Measurements from ENCODE around the gene STAT4.

STAT4 gene

GRCh38 chr2:191038241-191038725 is 112.5 kb downstream of the STAT4 start:
- Histone ChIP-seq H3K18ac (ENCODE audit: low read depth in 1 of 2, low read length in 2 of 2) (no peak overlapping the region), H2BK120ac (ENCODE audit: low read depth, low read length) (no peak overlapping the region), H3K4me3 (ENCODE audit: insufficient read depth in 1 of 2, low read depth in 1 of 2, low read length in 2 of 2) (peak overlapping the region in 1 of 2 experiments; percentile 24), H3K27me3 (ENCODE audit: control insufficient read depth in 1 of 2, insufficient read depth in 1 of 2, low read length in 2 of 2) (no peaks in the 10 kb centered on the region), H3K4me1 (ENCODE audit: control insufficient read depth, insufficient read depth, low read depth, low read length) (peaks cover 4% of the 10 kb centered on the region), H4K8ac (ENCODE audit: low read length) (peak overlapping the region; percentile 16), H2BK12ac (ENCODE audit: low read length in 2 of 2) (peak overlapping the region in 1 of 2 experiments; percentile 41), H3K23ac (ENCODE audit: low read length in 2 of 2) (no peak overlapping the region), H3K9me3 (ENCODE audit: control insufficient read depth, low read length) (no peaks in the 10 kb centered on the region), H2AK5ac (ENCODE audit: low read length, severe bottlenecking) (no peak overlapping the region), H3K79me1 (replicated peaks; ENCODE audit: low read length, poor library complexity, severe bottlenecking) (no peaks in the 10 kb centered on the region), H2AFZ (ENCODE audit: low read depth, low read length) (no peak overlapping the region), H3K14ac (ENCODE audit: low read length in 2 of 2) (no peak overlapping the region), H3K4ac (ENCODE audit: low read depth in 1 of 2, low read length in 2 of 2) (no peak overlapping the region), H3K27ac (ENCODE audit: low read length, poor library complexity, severe bottlenecking) (no peak overlapping the region), H2BK5ac (ENCODE audit: low read depth, low read length, poor library complexity, severe bottlenecking) (no peak overlapping the region), H3K9ac (ENCODE audit: low read length) (peak overlapping the region; percentile 81), H3K4me2 (ENCODE audit: low read length, poor library complexity, severe bottlenecking) (no peak overlapping the region), H3K36me3 (ENCODE audit: control insufficient read depth in 1 of 2, insufficient read depth in 2 of 2, low read depth in 1 of 2, low read length in 2 of 2) (peaks cover 0 to 2% of the 10 kb centered on the region in 2 experiments), H2BK15ac (ENCODE audit: low read depth, poor library complexity, severe bottlenecking) (no peak overlapping the region), H4K91ac (ENCODE audit: low read length) (no peak overlapping the region)
- peak; percentile 59 for DNase-seq
- WGBS, result 25% methylated on average over 1 of the region's 2 CpGs

GRCh38 chr2:191037351-191037750 is 113.4 kb downstream of the STAT4 start:
- Histone ChIP-seq H3K4me3 (ENCODE audit: insufficient read depth in 1 of 2, low read depth in 1 of 2, low read length in 2 of 2) (no peak overlapping the region), H3K4ac (ENCODE audit: low read depth in 1 of 2, low read length in 2 of 2) (no peak overlapping the region), H3K9ac (ENCODE audit: low read length) (peak overlapping the region; percentile 81), H3K27ac (ENCODE audit: low read length, poor library complexity, severe bottlenecking) (no peak overlapping the region), H3K27me3 (ENCODE audit: control insufficient read depth in 1 of 2, insufficient read depth in 1 of 2, low read length in 2 of 2) (no peaks in the 10 kb centered on the region), H4K91ac (ENCODE audit: low read length) (no peak overlapping the region), H2BK5ac (ENCODE audit: low read depth, low read length, poor library complexity, severe bottlenecking) (no peak overlapping the region), H4K8ac (ENCODE audit: low read length) (no peak overlapping the region), H2BK15ac (ENCODE audit: low read depth, poor library complexity, severe bottlenecking) (no peak overlapping the region), H2BK120ac (ENCODE audit: low read depth, low read length) (no peak overlapping the region), H3K9me3 (ENCODE audit: control insufficient read depth, low read length) (no peaks in the 10 kb centered on the region), H2BK12ac (ENCODE audit: low read length in 2 of 2) (no peak overlapping the region), H2AFZ (ENCODE audit: low read depth, low read length) (no peak overlapping the region), H3K4me2 (ENCODE audit: low read length, poor library complexity, severe bottlenecking) (no peak overlapping the region), H3K14ac (ENCODE audit: low read length in 2 of 2) (no peak overlapping the region), H3K36me3 (ENCODE audit: control insufficient read depth in 1 of 2, insufficient read depth in 2 of 2, low read depth in 1 of 2, low read length in 2 of 2) (peaks cover 0 to 2% of the 10 kb centered on the region in 2 experiments), H2AK5ac (ENCODE audit: low read length, severe bottlenecking) (no peak overlapping the region), H3K23ac (ENCODE audit: low read length in 2 of 2) (no peak overlapping the region), H3K18ac (ENCODE audit: low read depth in 1 of 2, low read length in 2 of 2) (no peak overlapping the region), H3K4me1 (ENCODE audit: control insufficient read depth, insufficient read depth, low read depth, low read length) (peaks cover 4% of the 10 kb centered on the region), H3K79me1 (replicated peaks; ENCODE audit: low read length, poor library complexity, severe bottlenecking) (no peaks in the 10 kb centered on the region)
- no peak for DNase-seq
- 93% methylated on average over 4 of the region's 4 CpGs for WGBS

- H4K91ac ChIP-seq (ENCODE audit: low read length), result no peak overlapping the region
- H2AFZ ChIP-seq (ENCODE audit: low read depth, low read length), result no peak overlapping the region
- peaks cover 0 to 2% of the 10 kb centered on the region in 2 experiments for H3K36me3 ChIP-seq (ENCODE audit: control insufficient read depth in 1 of 2, insufficient read depth in 2 of 2, low read depth in 1 of 2, low read length in 2 of 2)
- no peak overlapping the region for H3K18ac ChIP-seq (ENCODE audit: low read depth in 1 of 2, low read length in 2 of 2)
- DNase-seq, result no peak
- no peak overlapping the region for H4K8ac ChIP-seq (ENCODE audit: low read length)
- no peak overlapping the region for H3K23ac ChIP-seq (ENCODE audit: low read length in 2 of 2)
- no peak overlapping the region for H2BK12ac ChIP-seq (ENCODE audit: low read length in 2 of 2)
- no peak overlapping the region for H3K14ac ChIP-seq (ENCODE audit: low read length in 2 of 2)
- H2BK120ac ChIP-seq (ENCODE audit: low read depth, low read length), result no peak overlapping the region
- no peak overlapping the region for H2BK15ac ChIP-seq (ENCODE audit: low read depth, poor library complexity, severe bottlenecking)
- H3K4me1 ChIP-seq (ENCODE audit: control insufficient read depth, insufficient read depth, low read depth, low read length), result no peaks in the 10 kb centered on the region
- H3K79me1 ChIP-seq (replicated peaks; ENCODE audit: low read length, poor library complexity, severe bottlenecking), result no peaks in the 10 kb centered on the region
- no peak overlapping the region for H3K27ac ChIP-seq (ENCODE audit: low read length, poor library complexity, severe bottlenecking)
- no peak overlapping the region for H3K4me2 ChIP-seq (ENCODE audit: low read length, poor library complexity, severe bottlenecking)
- peak overlapping the region; percentile 23 for H2AK5ac ChIP-seq (ENCODE audit: low read length, severe bottlenecking)
- H3K9me3 ChIP-seq (ENCODE audit: control insufficient read depth, low read length), result no peaks in the 10 kb centered on the region
- H2BK5ac ChIP-seq (ENCODE audit: low read depth, low read length, poor library complexity, severe bottlenecking), result no peak overlapping the region
- H3K4me3 ChIP-seq (ENCODE audit: insufficient read depth in 1 of 2, low read depth in 1 of 2, low read length in 2 of 2), result no peak overlapping the region
- H3K9ac ChIP-seq (ENCODE audit: low read length), result no peak overlapping the region
- no peak overlapping the region for H3K4ac ChIP-seq (ENCODE audit: low read depth in 1 of 2, low read length in 2 of 2)
- WGBS, result 90% methylated on average over 2 of the region's 2 CpGs
- no peaks in the 10 kb centered on the region for H3K27me3 ChIP-seq (ENCODE audit: control insufficient read depth in 1 of 2, insufficient read depth in 1 of 2, low read length in 2 of 2)
These were observed 114.4 kb downstream of the STAT4 start for GRCh38 chr2:191036363-191036762.

- Histone ChIP-seq H3K36me3 (ENCODE audit: control insufficient read depth in 1 of 2, insufficient read depth in 2 of 2, low read depth in 1 of 2, low read length in 2 of 2) (peaks cover 0 to 3% of the 10 kb centered on the region in 2 experiments), H2AK5ac (ENCODE audit: low read length, severe bottlenecking) (no peak overlapping the region), H3K9me3 (ENCODE audit: control insufficient read depth, low read length) (no peaks in the 10 kb centered on the region), H3K9ac (ENCODE audit: low read length) (no peak overlapping the region), H3K14ac (ENCODE audit: low read length in 2 of 2) (no peak overlapping the region), H2BK15ac (ENCODE audit: low read depth, poor library complexity, severe bottlenecking) (peak overlapping the region; percentile 36), H3K27me3 (ENCODE audit: control insufficient read depth in 1 of 2, insufficient read depth in 1 of 2, low read length in 2 of 2) (no peaks in the 10 kb centered on the region), H3K18ac (ENCODE audit: low read depth in 1 of 2, low read length in 2 of 2) (peak overlapping the region in 1 of 2 experiments; percentile 34), H3K27ac (ENCODE audit: low read length, poor library complexity, severe bottlenecking) (no peak overlapping the region), H4K91ac (ENCODE audit: low read length) (no peak overlapping the region), H2BK12ac (ENCODE audit: low read length in 2 of 2) (no peak overlapping the region), H2BK120ac (ENCODE audit: low read depth, low read length) (peak overlapping the region; percentile 66), H3K4me2 (ENCODE audit: low read length, poor library complexity, severe bottlenecking) (no peak overlapping the region), H3K79me1 (replicated peaks; ENCODE audit: low read length, poor library complexity, severe bottlenecking) (no peaks in the 10 kb centered on the region), H3K4ac (ENCODE audit: low read depth in 1 of 2, low read length in 2 of 2) (no peak overlapping the region), H2BK5ac (ENCODE audit: low read depth, low read length, poor library complexity, severe bottlenecking) (no peak overlapping the region), H4K8ac (ENCODE audit: low read length) (no peak overlapping the region), H3K4me1 (ENCODE audit: control insufficient read depth, insufficient read depth, low read depth, low read length) (no peaks in the 10 kb centered on the region), H2AFZ (ENCODE audit: low read depth, low read length) (no peak overlapping the region), H3K4me3 (ENCODE audit: insufficient read depth in 1 of 2, low read depth in 1 of 2, low read length in 2 of 2) (no peak overlapping the region), H3K23ac (ENCODE audit: low read length in 2 of 2) (no peak overlapping the region)
- WGBS, result 54% methylated on average over 7 of the region's 8 CpGs
- no peak for DNase-seq
These were observed 118.0 kb downstream of the STAT4 start for GRCh38 chr2:191032588-191033429.

Data from mesenchymal stem cell (in vitro differentiated cells and primary cell).